GM19452 (cell line): ENCODE results near the gene HOXC13.

Source experiments
- ATAC-seq: cut with Tn5 transposase; IDR thresholded peaks from one replicate; pipeline ENCODE4 v1.9.1; 2021; ENCODE audit not compliant: unreplicated experiment

The HOXC13 gene

DNA sequence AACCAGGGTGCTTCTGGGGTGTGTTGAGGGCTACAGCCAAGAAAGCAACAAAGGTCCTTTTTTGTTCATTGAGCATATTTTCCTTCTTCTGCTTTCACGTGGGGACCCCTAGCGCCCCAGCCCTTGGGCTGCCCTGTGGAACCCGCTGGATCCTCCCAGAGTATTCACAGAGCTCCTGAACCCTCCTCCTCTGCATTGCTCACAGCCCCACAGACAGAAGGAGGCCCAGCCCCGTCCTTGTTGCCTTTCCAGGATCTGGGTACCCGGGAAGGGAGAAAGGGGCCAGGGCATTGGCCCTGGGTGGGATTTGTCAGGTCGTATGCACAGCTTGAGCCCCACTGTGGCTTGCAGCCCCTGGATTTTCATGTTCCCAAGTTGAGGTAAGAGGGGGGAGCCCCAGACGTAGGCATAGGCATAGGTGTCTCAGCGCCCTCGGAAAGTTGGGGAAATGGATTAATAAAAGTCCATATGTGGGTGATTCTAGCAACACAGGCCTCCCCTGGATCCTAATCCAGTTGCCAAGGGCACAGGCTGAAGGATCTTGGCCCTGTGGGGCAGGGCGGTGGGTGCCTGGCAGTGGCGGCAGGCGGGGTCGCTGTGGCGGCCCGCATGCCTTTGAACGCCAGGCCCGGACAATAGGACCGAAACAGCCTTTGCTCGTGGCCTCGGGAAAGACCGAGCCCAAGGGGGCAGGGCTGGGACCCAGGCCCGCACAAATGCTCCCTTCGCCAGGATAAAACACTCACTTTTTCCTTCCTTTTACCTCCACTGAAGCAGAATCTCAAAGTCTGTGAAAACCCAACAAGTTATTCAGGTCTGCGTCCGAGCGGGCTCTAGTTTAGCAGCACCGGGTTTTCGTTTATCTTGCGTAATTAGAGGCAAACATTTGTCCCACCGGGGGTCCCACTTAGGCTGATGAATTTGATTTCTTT lies 43.3 kb downstream of the HOXC13 start:
- no peak for ATAC-seq

DNA sequence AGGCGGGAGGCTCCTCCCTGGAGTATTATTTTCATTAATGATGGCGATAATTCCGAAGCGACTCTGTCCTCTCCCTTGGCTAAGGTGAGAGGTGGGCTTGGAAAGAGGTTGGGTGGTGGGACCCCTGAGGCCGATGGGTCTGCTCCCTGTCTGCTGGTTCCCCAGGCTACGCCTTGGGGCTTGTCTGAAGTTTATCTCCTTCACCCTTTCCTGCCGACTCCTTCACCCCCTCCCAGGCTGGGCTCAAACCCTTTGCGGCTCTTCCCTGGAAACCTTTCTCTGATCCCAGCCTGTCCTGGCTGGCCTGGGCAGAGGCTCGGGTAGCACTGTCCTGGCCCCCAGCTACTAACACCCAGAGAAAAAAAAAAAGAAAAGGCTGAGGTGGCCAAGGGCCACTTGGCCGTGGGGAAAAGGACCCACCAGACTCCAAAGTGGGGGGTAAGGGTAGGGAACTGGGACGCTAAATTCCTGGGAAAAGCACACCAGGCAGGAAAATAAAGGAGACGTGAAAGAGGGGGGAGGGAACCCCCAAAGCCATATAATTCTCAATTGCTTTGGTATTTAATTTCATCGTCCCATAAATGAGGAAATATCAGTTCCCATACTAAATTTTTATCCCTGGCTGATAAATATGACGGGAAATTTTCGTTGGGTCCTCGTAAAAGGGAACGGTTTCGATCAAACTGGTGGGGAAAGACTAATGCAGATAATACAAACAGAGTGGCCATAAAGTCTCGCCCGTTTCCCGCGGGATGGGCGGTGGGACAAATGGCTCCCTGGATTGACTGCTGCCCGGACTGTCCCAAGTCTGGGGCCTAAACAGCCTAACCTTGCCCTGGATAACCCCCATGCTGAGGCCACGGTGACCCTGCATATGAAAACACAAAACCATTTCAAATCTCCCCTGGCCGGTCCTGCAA lies 44.3 kb downstream of the HOXC13 start:
- ATAC-seq: no peak

- no peak for ATAC-seq
These were observed 44.9 kb downstream of the HOXC13 start for GRCh38 chr12:53983568-53983949.

- ATAC-seq: no peak
These were observed 45.4 kb downstream of the HOXC13 start for GRCh38 chr12:53983950-53984572.

- ATAC-seq: no peak
These were observed 46.5 kb downstream of the HOXC13 start, which contains the start of gene HOXC10 for GRCh38 chr12:53984901-53985691. Gene HOXC10 (plus strand): TSS chr12:53985146. CDS start chr12:53985260, 114 bp downstream.

GRCh38 chr12:53985692-53985993 lies 47.0 kb downstream of the HOXC13 start:
- ATAC-seq: no peak

DNA sequence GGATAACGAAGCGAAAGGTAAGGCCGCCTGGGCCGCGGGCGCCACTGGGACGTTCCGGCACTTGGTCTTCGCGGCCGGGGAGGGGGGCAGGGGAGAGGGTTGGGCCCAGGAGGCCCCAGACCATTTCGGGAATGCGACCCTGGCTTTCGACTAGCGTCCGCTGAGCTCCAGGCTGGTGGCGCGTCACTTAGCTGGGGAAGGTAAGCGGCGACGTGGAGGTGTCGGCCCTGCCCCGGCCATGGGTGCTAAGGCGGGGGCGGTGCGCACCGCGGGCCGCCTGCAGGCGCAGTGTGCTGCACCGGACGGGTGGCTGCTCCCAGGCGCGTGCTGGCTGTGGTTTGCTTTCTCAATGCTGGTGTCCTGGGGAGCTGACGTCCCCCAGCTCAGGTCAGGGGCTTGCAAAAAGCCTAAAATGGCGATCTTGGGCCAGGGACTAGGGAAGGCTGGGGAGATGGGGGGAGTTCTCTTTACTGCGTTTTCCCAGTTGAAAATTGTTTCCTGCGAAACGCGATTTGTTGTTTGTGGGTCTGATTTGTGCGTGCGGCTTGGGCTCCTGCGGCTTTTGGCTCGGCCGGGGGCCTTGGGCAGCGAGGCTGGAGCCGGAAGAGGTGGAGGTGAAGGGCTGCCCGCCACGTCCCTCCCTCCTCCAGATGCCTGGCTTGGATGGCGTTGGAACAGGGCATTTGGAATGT lies 47.5 kb downstream of the HOXC13 start:
- no peak for ATAC-seq

- ATAC-seq: no peak
These were observed 48.3 kb downstream of the HOXC13 start for GRCh38 chr12:53986686-53987483.

- ATAC-seq: no peak
These were observed 49.2 kb downstream of the HOXC13 start for GRCh38 chr12:53987787-53988230.

- ATAC-seq: no peak
These were observed 50.1 kb downstream of the HOXC13 start for GRCh38 chr12:53988541-53989226.

GRCh38 chr12:53989227-53990113 lies 50.8 kb downstream of the HOXC13 start:
- ATAC-seq: no peak

DNA sequence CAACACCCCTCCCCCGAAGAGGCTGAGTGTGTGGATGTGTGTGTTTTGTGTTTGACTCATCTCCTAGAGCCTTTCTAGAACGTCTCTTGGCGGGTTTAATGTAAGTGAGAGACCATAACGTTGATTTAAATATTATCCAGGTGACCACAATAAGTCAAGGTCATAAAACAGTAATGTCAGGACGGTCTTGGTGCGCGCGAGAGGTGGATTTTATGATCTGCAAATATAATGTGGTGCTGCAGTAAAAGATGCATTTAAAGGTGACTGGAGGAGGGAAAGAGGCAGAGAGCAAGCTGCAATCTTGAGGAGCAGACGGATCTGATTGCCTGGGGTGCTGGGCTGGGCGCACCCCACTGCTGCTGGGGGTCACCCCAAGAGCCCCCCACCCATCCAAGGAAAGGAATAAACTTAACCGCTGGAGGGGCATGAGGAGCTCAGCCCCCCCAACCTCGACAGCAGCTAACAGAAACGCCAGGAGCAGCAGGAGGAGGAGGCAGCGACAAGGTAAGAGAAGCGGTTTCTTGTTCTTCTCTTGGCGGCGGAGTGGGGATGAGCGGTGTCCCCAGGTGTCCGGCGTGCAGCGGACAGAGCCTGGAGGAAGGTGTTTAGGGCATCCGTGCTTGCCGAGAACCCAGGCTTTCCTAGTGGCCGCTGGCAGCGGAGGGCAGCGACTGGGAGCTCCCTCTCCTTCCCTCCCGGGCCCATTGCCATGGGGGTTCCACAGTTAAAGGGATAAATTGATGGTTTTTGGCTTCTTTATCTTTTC lies 51.9 kb downstream of the HOXC13 start:
- no peak for ATAC-seq

DNA sequence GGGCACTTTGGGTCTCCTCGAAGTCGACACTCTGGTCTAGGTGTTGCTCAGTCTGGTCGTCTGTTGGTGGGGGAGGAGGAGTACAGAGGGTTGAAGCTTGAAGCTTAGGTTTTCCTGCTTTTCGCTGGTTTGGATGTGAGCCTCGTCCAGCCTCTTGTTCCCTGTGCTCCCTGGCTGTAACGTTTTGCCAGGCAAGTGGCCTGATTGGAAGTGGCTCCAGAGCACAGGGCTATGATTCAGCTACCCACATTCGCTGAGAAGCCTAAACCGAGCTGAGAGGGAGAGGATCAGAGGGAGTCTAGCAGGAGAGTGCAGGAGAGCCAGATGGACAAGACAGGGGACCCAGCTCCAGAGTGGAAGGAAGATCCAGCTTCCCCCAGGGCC lies 52.4 kb downstream of the HOXC13 start:
- ATAC-seq: no peak

DNA sequence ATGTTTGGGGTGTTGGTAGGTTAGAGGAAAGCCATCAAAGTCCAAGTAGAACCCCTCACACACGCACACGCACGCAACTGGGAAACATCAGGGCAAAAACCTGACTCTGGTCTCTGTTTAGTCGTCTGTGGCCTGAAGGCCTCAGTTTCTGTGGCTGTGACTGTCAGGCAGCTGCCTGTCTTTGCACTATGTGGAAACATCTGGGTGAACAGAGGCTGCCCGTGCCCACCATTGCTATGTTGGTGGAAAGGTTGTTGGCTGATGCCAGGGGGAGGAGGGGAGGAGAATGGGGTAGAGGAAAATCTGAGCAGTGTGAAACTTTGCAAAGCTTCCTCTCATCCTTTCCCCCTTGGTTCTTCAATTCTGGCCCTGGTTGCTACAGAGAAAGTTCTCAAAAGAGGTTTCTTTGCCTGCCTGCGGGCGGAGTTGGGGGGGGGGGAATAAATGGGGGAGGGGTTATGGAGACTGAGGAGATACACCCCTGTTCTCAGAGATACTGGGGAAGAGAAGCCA lies 53.8 kb downstream of the HOXC13 start:
- no peak for ATAC-seq

GRCh38 chr12:53993162-53994008 lies 54.8 kb downstream of the HOXC13 start:
- ATAC-seq: no peak

GRCh38 chr12:53994009-53994263 lies 55.3 kb downstream of the HOXC13 start:
- no peak for ATAC-seq
